ENCODE results near the gene CFAP119.
A peak's percentile ranks its signal among the peaks of the same experiment; 100 is the strongest.

Gene CFAP119

DNA sequence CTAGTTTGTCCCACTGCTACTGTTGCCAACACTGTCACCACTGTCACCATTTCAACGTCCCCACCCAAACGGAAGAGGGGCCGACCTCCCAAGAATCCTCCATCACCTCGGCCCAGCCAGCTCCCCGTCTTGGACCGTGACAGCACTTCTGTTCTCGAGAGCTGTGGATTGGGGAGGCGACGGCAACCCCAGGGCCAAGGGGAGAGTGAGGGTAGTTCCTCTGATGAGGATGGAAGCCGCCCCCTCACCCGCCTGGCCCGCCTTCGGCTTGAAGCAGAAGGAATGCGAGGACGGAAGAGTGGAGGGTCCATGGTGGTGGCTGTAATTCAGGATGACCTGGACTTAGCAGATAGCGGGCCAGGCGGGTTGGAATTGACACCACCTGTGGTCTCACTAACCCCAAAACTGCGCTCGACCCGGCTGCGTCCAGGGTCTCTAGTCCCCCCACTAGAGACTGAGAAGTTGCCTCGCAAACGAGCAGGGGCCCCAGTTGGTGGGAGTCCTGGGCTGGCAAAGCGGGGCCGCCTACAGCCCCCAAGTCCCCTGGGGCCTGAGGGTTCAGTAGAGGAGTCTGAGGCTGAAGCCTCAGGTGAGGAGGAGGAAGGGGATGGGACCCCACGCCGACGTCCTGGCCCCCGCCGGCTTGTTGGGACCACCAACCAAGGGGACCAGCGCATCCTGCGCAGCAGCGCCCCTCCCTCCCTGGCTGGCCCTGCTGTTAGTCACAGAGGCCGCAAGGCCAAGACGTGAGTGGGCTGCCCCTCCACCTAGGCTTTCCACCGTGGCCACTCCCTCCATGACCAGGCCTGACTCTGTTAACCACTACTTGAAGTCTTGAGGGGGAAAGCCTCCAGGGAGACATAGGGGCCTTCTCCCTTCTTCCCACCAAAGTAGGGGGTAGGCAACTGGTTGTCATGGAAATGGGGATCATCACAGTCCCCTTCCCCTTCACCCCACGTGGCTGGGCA lies 22.6 kb downstream of the CFAP119 start:
- DNase-seq = no peak

DNA sequence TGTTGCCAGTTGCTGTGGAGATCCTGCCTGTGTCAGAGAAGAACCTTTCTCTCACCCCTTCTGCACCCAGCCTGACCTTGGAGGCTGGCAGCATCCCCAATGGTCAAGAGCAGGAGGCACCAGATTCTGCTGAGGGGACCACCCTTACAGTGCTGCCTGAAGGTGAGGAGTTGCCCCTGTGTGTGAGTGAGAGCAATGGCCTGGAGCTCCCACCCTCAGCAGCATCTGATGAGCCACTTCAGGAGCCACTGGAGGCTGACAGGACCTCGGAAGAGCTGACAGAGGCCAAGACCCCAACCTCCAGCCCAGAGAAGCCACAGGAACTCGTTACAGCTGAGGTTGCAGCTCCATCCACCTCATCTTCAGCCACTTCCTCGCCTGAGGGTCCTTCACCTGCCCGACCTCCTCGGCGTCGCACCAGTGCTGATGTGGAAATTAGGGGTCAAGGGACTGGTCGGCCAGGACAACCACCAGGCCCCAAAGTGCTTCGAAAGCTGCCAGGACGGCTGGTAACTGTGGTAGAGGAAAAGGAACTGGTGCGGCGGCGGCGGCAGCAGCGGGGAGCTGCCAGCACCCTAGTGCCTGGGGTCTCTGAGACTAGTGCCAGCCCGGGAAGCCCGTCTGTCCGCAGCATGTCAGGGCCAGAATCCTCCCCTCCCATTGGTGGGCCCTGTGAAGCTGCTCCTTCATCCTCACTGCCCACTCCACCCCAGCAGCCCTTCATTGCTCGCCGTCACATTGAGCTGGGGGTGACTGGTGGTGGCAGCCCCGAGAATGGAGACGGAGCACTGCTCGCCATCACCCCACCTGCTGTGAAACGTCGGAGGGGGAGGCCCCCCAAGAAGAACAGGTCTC lies 23.8 kb downstream of the CFAP119 start:
- no peak for DNase-seq

DNA sequence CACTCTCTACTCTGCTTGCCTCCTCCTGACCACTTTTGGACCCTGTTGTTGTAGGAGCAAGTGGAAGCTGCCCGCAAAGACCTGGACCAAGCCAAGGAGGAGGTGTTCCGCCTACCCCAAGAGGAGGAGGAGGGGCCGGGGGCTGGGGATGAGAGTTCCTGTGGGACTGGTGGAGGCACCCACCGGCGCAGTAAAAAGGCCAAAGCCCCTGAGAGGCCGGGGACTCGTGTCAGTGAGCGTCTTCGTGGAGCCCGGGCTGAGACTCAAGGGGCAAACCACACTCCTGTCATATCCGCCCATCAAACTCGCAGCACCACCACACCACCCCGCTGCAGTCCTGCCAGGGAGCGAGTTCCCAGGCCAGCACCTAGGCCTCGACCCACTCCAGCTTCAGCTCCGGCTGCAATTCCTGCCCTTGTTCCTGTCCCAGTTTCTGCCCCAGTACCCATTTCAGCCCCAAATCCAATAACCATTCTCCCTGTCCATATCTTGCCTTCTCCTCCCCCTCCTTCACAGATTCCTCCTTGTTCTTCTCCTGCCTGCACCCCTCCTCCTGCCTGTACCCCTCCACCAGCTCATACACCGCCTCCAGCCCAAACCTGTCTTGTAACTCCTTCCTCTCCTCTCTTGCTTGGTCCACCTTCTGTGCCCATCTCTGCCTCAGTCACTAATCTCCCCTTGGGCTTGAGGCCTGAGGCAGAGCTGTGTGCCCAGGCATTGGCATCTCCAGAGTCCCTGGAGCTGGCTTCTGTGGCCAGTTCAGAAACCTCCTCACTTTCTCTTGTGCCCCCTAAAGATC lies 24.7 kb downstream of the CFAP119 start:
- no peak for DNase-seq

DNA sequence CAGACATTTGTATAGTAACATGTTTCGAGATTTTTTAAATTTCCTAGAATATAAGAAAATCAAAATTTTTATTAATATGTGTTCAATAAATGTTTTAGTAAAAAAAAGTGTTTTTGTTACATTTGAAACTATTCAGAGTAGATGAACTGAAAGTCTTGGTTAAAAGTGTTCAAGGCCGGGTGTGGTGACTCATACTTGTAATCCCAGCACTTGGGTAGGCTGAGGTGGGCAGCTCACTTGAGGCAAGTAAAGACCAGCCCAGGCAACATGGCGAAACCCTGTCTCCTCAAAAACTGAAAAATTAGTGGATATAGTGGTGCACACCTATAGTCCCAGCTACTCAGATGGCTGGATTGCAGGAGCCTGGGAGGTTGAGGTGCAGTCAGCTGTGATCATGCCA lies 30.5 kb downstream of the CFAP119 start:
- DNase-seq = no peak

DNA sequence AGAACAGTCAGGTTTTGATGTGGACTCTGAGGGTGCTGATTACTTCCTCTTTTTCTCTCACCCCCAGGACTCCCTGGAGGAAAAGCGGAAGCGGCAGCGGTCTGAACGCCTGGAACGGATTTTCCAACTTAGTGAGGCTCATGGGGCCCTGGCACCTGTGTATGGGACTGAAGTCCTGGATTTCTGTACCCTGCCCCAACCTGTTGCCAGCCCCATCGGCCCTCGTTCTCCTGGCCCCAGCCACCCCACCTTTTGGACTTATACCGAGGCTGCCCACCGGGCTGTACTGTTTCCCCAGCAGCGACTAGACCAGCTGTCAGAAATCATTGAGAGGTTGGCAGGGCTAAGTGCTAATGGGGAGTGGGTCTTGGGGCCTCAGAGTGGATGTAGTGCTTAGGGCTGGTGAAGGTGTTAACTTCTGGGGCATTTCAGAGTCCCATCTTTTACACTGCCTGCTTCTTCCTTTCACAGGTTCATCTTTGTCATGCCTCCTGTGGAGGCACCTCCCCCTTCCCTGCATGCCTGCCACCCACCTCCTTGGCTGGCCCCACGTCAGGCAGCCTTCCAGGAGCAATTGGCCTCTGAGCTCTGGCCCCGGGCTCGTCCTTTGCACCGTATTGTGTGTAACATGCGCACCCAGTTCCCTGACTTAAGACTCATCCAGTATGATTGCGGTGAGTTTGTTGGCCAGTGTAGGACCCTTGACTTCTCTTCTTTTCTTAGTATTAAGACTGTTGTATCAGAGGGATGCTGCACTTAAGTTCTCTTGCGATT lies 32.8 kb downstream of the CFAP119 start:
- no peak for DNase-seq

DNA sequence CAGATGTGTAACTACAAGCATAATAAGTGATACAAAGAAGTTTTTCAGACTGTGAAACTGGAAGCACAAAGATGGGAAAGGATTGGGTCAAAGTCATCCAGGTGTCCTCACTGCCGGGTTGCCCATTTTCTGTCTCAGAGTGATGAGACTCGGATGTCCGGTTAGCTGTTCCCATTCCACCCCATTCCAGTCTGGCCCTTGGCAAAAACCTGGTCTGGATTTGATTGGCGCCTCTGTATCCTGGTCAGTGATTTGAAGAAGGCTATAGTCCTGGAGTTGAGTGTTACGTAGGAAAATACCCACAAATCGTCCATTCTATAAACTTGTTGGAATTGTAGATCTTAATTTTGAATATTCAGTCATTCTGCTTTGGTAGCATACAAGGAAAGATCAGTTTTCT lies 33.5 kb downstream of the CFAP119 start:
- DNase-seq = no peak

DNA sequence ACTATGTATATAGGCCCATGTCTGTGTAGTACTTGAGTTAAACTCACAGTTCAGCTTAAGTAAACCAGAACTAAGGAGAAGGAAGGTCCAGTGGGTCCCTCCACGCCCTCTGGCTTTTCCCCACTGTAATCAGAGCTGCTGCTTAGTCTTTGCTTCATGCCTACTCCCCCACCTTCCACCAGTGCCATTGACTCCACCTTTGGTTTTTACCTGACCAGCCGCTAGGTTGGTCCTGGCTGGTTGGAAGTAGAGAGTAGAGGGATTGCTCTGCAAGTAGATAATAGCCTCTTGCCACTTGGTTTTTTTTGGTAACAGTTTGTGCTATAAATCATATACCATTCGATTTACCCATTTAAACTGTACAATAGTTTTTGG lies 36.5 kb downstream of the CFAP119 start:
- DNase-seq = no peak

DNA sequence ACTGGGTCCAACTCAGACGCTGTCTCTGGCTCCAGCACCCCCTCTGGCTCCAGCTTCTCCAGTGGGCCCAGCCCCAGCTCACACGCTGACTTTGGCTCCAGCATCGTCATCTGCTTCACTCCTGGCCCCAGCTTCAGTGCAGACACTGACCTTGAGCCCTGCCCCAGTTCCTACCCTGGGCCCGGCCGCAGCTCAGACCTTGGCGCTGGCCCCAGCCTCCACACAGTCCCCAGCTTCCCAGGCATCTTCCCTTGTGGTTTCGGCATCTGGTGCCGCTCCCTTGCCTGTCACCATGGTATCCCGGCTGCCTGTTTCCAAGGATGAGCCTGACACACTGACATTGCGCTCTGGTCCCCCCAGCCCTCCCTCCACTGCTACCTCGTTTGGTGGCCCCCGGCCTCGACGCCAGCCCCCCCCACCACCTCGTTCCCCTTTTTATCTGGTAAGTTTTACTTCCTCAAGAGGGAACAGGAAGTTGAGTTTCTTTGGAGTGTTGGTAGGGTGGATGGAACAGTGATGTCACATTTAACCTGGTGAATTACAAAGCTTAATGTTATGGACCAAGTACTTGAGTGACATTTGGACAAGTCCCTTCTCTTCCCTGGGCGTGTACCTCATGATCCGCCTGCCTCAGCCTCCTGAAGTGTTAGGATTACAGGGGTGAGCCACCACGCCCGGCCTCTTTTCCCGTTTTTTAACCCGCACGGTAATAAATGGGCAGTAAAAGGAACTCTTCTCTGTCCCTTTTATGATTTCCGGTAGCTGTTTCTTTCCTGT lies 37.0 kb downstream of the CFAP119 start:
- no peak for DNase-seq

DNA sequence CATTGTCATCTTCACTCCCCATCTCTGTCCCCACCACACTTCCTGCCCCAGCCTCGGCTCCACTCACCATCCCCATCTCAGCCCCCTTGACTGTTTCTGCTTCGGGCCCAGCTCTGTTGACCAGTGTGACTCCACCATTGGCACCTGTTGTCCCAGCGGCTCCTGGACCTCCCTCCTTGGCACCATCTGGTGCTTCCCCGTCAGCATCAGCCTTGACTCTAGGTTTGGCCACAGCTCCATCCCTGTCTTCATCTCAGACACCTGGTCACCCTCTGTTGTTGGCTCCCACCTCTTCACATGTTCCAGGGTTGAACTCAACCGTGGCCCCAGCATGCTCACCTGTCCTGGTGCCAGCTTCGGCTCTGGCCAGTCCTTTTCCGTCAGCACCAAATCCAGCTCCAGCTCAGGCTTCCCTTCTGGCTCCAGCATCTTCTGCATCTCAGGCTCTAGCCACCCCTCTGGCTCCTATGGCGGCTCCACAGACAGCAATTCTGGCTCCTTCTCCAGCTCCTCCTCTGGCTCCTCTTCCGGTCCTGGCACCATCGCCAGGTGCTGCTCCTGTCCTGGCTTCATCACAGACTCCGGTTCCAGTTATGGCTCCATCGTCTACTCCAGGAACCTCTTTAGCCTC lies 38.0 kb downstream of the CFAP119 start:
- DNase-seq = no peak

DNA sequence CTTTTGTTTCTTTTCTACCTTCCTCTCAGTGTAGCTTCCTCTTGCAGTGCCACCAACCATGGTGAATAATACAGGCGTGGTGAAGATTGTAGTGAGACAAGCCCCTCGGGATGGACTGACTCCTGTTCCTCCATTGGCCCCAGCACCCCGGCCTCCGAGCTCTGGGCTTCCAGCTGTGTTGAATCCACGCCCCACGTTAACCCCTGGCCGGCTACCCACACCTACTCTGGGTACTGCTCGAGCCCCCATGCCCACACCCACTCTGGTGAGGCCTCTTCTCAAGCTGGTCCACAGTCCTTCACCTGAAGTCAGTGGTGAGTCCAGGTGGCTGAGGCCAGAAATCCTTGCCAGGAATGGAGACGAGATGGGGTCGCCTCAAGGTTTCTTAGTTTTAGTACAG lies 38.9 kb downstream of the CFAP119 start:
- DNase-seq = no peak

DNA sequence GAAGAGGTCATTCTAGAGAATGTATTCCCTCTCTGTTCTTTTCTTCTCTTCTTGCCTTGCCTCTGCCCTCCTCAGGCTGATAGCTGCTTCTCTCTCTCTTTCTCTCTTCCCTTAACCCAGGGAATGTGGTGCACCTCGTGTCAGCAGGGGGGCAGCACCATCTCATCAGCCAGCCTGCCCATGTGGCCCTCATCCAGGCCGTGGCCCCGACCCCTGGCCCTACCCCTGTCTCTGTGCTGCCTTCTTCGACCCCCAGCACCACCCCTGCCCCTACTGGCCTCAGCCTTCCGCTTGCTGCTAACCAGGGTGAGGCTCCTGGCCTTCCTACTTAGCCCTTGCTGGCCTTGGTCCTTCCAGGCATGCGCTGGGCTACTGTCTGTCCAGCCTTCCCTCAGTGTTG lies 39.4 kb downstream of the CFAP119 start:
- DNase-seq = no peak

DNA sequence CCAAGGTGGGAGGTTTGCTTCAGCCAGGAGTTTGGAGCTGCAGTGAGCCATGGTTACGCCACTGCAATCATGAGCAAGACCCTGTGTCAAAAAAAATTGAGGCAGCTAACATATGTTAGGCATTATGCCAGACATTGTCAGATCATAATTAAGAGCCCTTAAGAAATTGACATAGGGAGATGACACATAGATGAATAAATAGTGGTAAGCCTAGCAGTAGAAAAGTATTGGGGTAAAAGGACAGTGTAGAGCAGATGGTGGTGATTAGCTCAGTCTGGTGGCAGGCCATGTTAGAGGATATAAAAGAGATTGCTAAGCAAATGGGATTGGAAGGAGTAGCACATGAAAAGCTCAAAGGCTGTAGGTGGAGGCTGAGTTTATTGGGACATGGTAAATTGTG lies 40.3 kb downstream of the CFAP119 start:
- DNase-seq = peak; percentile 58

DNA sequence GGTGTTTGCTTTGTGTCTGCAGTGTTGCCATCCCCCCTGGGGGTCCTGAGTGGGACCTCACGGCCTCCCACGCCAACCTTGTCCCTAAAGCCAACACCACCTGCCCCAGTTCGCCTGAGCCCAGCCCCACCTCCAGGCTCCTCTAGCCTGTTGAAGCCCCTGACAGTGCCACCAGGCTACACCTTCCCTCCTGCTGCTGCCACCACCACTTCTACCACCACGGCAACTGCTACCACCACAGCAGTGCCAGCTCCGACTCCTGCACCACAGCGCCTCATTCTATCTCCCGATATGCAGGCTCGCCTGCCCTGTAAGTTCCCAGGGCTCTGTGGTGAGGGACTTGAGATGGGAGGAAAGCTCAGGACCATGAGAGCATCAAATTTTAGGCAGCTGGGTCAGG lies 40.7 kb downstream of the CFAP119 start:
- DNase-seq = no peak

DNA sequence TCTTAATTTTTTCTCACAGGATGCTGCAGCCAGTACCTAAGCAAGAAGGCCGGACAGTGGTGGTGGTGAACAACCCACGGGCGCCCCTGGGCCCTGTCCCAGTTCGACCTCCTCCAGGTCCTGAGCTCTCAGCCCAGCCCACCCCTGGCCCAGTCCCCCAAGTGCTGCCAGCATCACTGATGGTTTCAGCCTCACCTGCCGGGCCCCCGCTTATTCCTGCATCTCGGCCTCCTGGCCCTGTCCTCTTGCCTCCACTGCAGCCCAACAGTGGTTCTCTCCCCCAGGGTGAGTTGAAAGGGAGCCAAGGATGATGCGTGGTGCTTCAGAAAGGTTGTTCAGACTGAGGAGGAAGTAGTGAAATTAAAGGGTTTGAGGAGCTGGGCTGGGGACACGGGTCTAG lies 41.2 kb downstream of the CFAP119 start:
- DNase-seq = no peak

DNA sequence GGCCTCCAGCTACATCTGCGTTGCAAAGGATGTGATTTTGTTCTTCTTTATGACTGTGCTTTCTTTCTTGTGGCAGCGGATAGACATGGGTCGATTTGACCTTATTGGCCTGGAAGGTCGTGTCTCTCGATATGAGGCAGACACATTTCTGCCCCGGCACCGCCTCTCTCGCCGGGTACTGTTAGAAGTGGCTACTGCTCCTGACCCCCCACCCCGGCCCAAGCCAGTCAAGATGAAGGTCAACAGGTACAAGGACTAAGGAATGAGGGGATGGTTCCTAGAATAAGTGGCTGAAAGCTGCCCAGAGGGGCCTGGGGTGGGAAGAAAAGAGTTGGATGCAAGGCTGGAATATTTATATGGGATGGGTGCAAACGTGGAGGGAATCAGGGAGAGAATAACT lies 41.8 kb downstream of the CFAP119 start:
- DNase-seq = no peak

DNA sequence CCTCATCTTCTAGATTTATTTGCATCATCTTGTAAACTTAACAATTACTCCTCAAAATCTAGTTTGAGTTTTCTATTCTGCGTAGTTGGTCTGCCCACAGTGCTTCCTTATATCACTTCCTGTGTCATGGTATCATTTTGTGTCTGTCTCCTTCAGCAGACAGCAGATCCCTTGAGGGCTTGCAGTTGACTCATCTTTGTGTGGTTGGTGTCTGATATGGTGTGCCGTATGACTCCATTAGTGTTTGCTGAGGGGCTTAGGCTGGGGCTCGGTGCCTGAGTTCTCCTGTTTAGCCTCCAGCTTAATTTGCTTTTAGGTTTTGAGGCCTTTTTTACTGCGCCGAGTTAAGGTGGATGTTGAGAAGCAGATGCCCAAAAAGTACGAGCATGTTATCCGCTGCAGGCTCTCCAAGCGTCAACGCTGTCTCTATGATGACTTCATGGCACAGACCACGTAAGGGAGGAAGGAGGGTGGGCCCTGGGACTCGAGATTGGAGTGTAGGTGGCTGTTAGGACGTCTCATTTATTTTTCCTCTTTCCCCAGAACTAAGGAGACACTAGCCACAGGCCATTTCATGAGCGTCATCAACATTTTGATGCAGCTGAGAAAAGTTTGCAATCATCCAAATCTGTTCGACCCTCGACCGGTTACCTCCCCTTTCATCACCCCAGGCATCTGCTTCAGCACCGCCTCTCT lies 46.0 kb downstream of the CFAP119 start:
- DNase-seq = no peak

DNA sequence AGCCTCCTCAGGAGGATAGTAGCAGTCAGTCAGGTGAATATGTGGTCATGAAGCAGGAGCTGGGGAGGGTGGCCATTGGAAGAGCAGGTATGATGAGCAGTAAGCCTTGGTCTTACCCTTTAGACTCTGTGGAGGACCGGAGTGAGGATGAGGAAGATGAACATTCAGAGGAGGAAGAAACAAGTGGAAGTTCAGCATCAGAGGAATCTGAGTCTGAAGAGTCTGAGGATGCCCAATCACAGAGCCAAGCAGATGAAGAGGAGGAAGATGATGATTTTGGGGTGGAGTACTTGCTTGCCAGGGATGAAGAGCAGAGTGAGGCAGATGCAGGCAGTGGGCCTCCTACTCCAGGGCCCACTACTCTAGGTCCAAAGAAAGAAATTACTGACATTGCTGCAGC lies 50.1 kb downstream of the CFAP119 start:
- DNase-seq = no peak

DNA sequence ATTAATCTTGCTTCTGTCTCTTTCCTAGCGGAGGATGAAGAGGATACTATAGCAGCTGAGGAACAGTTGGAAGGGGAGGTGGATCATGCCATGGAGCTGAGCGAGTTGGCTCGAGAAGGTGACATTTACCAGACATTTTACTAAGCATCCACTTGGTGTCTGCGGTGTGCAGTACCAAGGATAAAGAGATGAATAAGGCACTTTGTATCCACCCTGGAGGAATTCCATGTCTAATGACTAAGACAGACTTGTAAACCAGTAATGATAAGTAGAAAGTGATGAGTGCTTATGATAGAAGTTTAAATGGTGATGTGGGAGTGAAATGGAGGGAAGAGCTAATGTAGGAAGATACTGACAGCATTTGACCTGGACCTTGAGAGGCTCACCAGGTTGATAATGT lies 50.9 kb downstream of the CFAP119 start:
- no peak for DNase-seq

All from NCI-H524 treated with DMSO at 0.1 percent for 48 hours (cell line).